NCI-H345 treated with DMSO at 0.1 percent for 48 hours (cell line): Measurements from ENCODE around the gene LTBP1.

Source experiments
- DNase-seq: peaks from one replicate; lab custom pipeline; 2025; ENCODE audit not compliant: unreplicated experiment; lab: John Stamatoyannopoulos, UW

Gene LTBP1

GRCh38 chr2:33291278-33292013 lies 344.7 kb downstream of the LTBP1 start:
- no peak for DNase-seq

GRCh38 chr2:33292063-33292462 lies 345.3 kb downstream of the LTBP1 start:
- DNase-seq = no peak

- DNase-seq = no peak
Measured at GRCh38 chr2:33292981-33293595, 346.3 kb downstream of the LTBP1 start.

- DNase-seq = no peak
Measured at GRCh38 chr2:33298233-33298632, 351.5 kb downstream of the LTBP1 start.

GRCh38 chr2:33301355-33301754 lies 354.6 kb downstream of the LTBP1 start:
- no peak for DNase-seq

GRCh38 chr2:33302348-33302747 lies 355.6 kb downstream of the LTBP1 start:
- no peak for DNase-seq

- DNase-seq = no peak
Measured at GRCh38 chr2:33304032-33304864, 357.5 kb downstream of the LTBP1 start.

- DNase-seq = no peak
Measured at GRCh38 chr2:33307659-33308270, 361.0 kb downstream of the LTBP1 start.

GRCh38 chr2:33312355-33312754 lies 365.6 kb downstream of the LTBP1 start:
- no peak for DNase-seq

GRCh38 chr2:33313039-33313438 lies 366.3 kb downstream of the LTBP1 start:
- no peak for DNase-seq

GRCh38 chr2:33314541-33314940 lies 367.8 kb downstream of the LTBP1 start:
- DNase-seq = no peak

GRCh38 chr2:33316328-33316727 lies 369.6 kb downstream of the LTBP1 start:
- DNase-seq = no peak

- no peak for DNase-seq
Measured at GRCh38 chr2:33317369-33318007, 370.7 kb downstream of the LTBP1 start.

GRCh38 chr2:33318456-33318855 lies 371.7 kb downstream of the LTBP1 start:
- no peak for DNase-seq

- DNase-seq = no peak
Measured at GRCh38 chr2:33320573-33320972, 373.8 kb downstream of the LTBP1 start.

GRCh38 chr2:33321236-33321771 lies 374.6 kb downstream of the LTBP1 start:
- DNase-seq = no peak

- no peak for DNase-seq
Measured at GRCh38 chr2:33321876-33322483, 375.2 kb downstream of the LTBP1 start.

- no peak for DNase-seq
Measured at GRCh38 chr2:33322612-33323011, 375.9 kb downstream of the LTBP1 start.

GRCh38 chr2:33323957-33324356 lies 377.2 kb downstream of the LTBP1 start:
- no peak for DNase-seq

GRCh38 chr2:33326100-33326499 lies 379.3 kb downstream of the LTBP1 start:
- no peak for DNase-seq
